ENCODE measurements around the gene TMPRSS4. TPM values are rescaled to one million over a fixed set of nuclear protein-coding genes. Genes with fewer than 3 reads are reported as not detected.

Gene TMPRSS4
- total and polyA plus RNA-seq, 9 of the 15 experiments (the other 6 are each of a cell fraction or from before 2014, with no cell fraction given) = 4.0 to 10.0 (median 5.6) TPM

GRCh38 chr11:118095967-118096367, 19.1 kb downstream of the TMPRSS4 start:
- no peak for DNase-seq (ENCODE audit: extremely low read depth in 1 of 4, low spot score in 3 of 4)
- no TSS peak for BruUV-seq (replicated peaks)
- Histone ChIP-seq H3K4me1 (replicated peaks in 1 of 2; ENCODE audit: control insufficient read depth in 2 of 2, insufficient read depth in 2 of 2, low read length in 2 of 2) (peaks cover 8 to 19% of the 10 kb centered on the region in 2 experiments; a peak in 4 of 5 replicates), H3K79me2 (ENCODE audit: control insufficient read depth, insufficient read depth, low read length) (no peaks in the 10 kb centered on the region), H3K27me3 (ENCODE audit: control insufficient read depth in 2 of 2, insufficient read depth in 2 of 2, low read length in 2 of 2) (no peaks in the 10 kb centered on the region), H3K9me3 (replicated peaks; ENCODE audit: control insufficient read depth, insufficient read depth, low read depth, low read length) (no peaks in the 10 kb centered on the region), H2AFZ (ENCODE audit: low read depth, low read length) (peak overlapping the region; percentile 67; the same call in 1 of the 2 replicates), H3K27ac (ENCODE audit: extremely low read depth, low read depth, low read length) (no peak overlapping the region), H3K4me2 (ENCODE audit: insufficient read depth, low read length) (no peak overlapping the region), H3K9ac (ENCODE audit: insufficient read depth in 1 of 2, low read depth in 2 of 2, low read length in 2 of 2) (no peak overlapping the region), H3K9me1 (ENCODE audit: control insufficient read depth, insufficient read depth, low read length) (no peaks in the 10 kb centered on the region), H4K20me1 (replicated peaks; ENCODE audit: control insufficient read depth, insufficient read depth, low read length) (no peaks in the 10 kb centered on the region), H3K36me3 (ENCODE audit: control insufficient read depth, insufficient read depth, low read length) (no peaks in the 10 kb centered on the region), H3K4me3 (no peak overlapping the region)
- intact Hi-C loops (cut with micrococcal nuclease) = no loop called here
- in situ Hi-C loops (cut with MboI) = no loop called here
- CTCF ChIA-PET (ENCODE audit: low intra/inter-chr PET ratio) = no interaction called here
- 7% methylated on average over 1 of the region's 1 CpG for WGBS (ENCODE audit: insufficient coverage, low coverage, missing lambda C conversion rate)
- no peak for FAIRE-seq
- POLR2A ChIA-PET = interaction anchor here (0.6 to 1.4 kb wide), 5 partner anchors 10 to 252 kb away, joined by 3 read pairs; no protein-coding TSS in a partner anchor
- no peak for ATAC-seq
- TF ChIP-seq ATF2 (CRISPR knock-in tag; IDR thresholded peaks at IDR 0.05) (no peak), DPF2 (IDR thresholded peaks at IDR 0.05) (no peak), HLTF (IDR thresholded peaks at IDR 0.05) (no peak), CXXC5 (CRISPR knock-in tag; IDR thresholded peaks at IDR 0.05) (no peak), ZNF165 (CRISPR knock-in tag; IDR thresholded peaks at IDR 0.05; ENCODE audit: borderline replicate concordance) (no peak), HMBOX1 (IDR thresholded peaks at IDR 0.05) (peak; percentile 37; the same call in 1 of the 2 replicates), SMAD1 (IDR thresholded peaks at IDR 0.05; ENCODE audit: low read depth, low read length, partially characterized antibody) (no peak), MAFF (IDR thresholded peaks at IDR 0.05; ENCODE audit: low read length) (no peak), TRIM25 (IDR thresholded peaks at IDR 0.05; ENCODE audit: borderline replicate concordance) (no peak), NR2C2 (CRISPR knock-in tag; IDR thresholded peaks at IDR 0.05) (no peak), NR2C2 (tag; IDR thresholded peaks at IDR 0.05) (peak; percentile 35; the same call in 1 of the 2 replicates), NR2C1 (IDR thresholded peaks at IDR 0.05) (peak; percentile 23; the same call in 1 of the 2 replicates), NR2C1 (tag; IDR thresholded peaks at IDR 0.05) (0 out of 2 replicates have a peak, but pooled peaks have one; percentile 13), ZNF398 (CRISPR knock-in tag; IDR thresholded peaks at IDR 0.05) (no peak), CTCF (IDR thresholded peaks at IDR 0.05 in 2 of 3, conservative IDR thresholded peaks at IDR 0.05 in 1 of 3; ENCODE audit: insufficient read depth in 2 of 3, low read depth in 1 of 3, low read length in 3 of 3) (no peak)
